HepG2 (cell line): ENCODE results near the gene TVP23A. TPM values are rescaled to one million over a fixed set of nuclear protein-coding genes. Genes with fewer than 3 reads are reported as not detected.

Experiments used
- AHR ChIP-seq: IDR thresholded peaks from 2 replicates; pipeline ENCODE4 v1.6.1; 2018; ENCODE audit warnings: missing genetic modification reagents, missing compliant biosample characterization
- BCL6 ChIP-seq: IDR thresholded peaks from 2 replicates; pipeline ENCODE4 v1.6.1; 2016; ENCODE audit warnings: missing genetic modification reagents, missing compliant biosample characterization
- CENPT ChIP-seq: sonication (generic); formaldehyde crosslinking; IDR thresholded peaks from 2 replicates; pipeline ENCODE4 v1.8.0; 2022; ENCODE audit warnings: low read depth, mild to moderate bottlenecking, moderate library complexity, missing genetic modification reagents
- JUN ChIP-seq: sonication (generic); formaldehyde crosslinking; IDR thresholded peaks from 2 replicates; pipeline ENCODE4 v1.4.0; 2020; ENCODE audit warnings: mild to moderate bottlenecking, missing genetic modification reagents
- KAT7 ChIP-seq: IDR thresholded peaks from 2 replicates; pipeline ENCODE4 v1.6.1; 2018; ENCODE audit warnings: borderline replicate concordance, missing compliant biosample characterization
- MIER3 ChIP-seq: IDR thresholded peaks from 2 replicates; pipeline ENCODE4 v1.6.1; 2016; ENCODE audit warnings: missing compliant biosample characterization, borderline replicate concordance
- MYNN ChIP-seq: sonication (generic); formaldehyde crosslinking; IDR thresholded peaks from 2 replicates; pipeline ENCODE4 v1.4.0; 2020; ENCODE audit warnings: mild to moderate bottlenecking, low read depth, missing genetic modification reagents
- PHF21A ChIP-seq: sonication (generic); formaldehyde crosslinking; IDR thresholded peaks from 2 replicates; pipeline ENCODE4 v1.5.0; 2020; ENCODE audit warnings: mild to moderate bottlenecking, missing genetic modification reagents
- SIN3A ChIP-seq: IDR thresholded peaks from 2 replicates; pipeline ENCODE4 v1.6.1; 2011; ENCODE audit warnings: low read depth, mild to moderate bottlenecking, control low read depth, low read length, borderline replicate concordance
- SOX13 ChIP-seq, 3 experiments: fragments of 450-650 bp in 1 of 3; sonication (generic) in 1 of 3; formaldehyde crosslinking in 1 of 3; IDR thresholded peaks in 2 of 3; conservative IDR thresholded peaks in 1 of 3; 2 replicates each; pipeline versions ENCODE4 v1.5.0 to v1.6.1; 2016 to 2020; ENCODE audit warnings: antibody characterized with exemption in 1 of 3, mild to moderate bottlenecking in 1 of 3, missing compliant biosample characterization in 1 of 3, missing genetic modification reagents in 1 of 3, moderate library complexity in 1 of 3
- ZBTB7B ChIP-seq: sonication (generic); formaldehyde crosslinking; IDR thresholded peaks from 2 replicates; pipeline ENCODE4 v1.4.0; 2020; ENCODE audit warnings: missing genetic modification reagents
- ZFP36L1 ChIP-seq: sonication (generic); formaldehyde crosslinking; IDR thresholded peaks from 2 replicates; pipeline ENCODE4 v1.8.0; 2022; ENCODE audit warnings: mild to moderate bottlenecking, missing genetic modification reagents, moderate library complexity
- ZMYM4 ChIP-seq: sonication (generic); formaldehyde crosslinking; IDR thresholded peaks from 2 replicates; pipeline ENCODE4 v1.8.1; 2023; ENCODE audit warnings: mild to moderate bottlenecking, missing genetic modification reagents
- ZNF34 ChIP-seq: sonication (generic); formaldehyde crosslinking; IDR thresholded peaks from 2 replicates; pipeline ENCODE4 v1.4.0; 2020; ENCODE audit warnings: mild to moderate bottlenecking, missing genetic modification reagents, borderline replicate concordance
- ZNF382 ChIP-seq: sonication (generic); formaldehyde crosslinking; IDR thresholded peaks from 2 replicates; pipeline ENCODE4 v1.5.0; 2020; ENCODE audit warnings: missing genetic modification reagents, mild to moderate bottlenecking, borderline replicate concordance
- ZNF550 ChIP-seq: sonication (generic); formaldehyde crosslinking; IDR thresholded peaks from 2 replicates; pipeline ENCODE4 v1.4.0; 2020; ENCODE audit warnings: mild to moderate bottlenecking, missing genetic modification reagents, borderline replicate concordance
- ZNF552 ChIP-seq: sonication (generic); formaldehyde crosslinking; IDR thresholded peaks from 2 replicates; pipeline ENCODE4 v1.9.0; 2022; ENCODE audit warnings: missing genetic modification reagents, mild to moderate bottlenecking, borderline replicate concordance
- ZNF878 ChIP-seq: sonication (generic); formaldehyde crosslinking; IDR thresholded peaks from 2 replicates; pipeline ENCODE4 v1.8.1; 2023; ENCODE audit warnings: mild to moderate bottlenecking, missing genetic modification reagents, moderate library complexity
- ZSCAN21 ChIP-seq: sonication (generic); formaldehyde crosslinking; IDR thresholded peaks from 2 replicates; pipeline ENCODE4 v1.8.0; 2022; ENCODE audit warnings: mild to moderate bottlenecking, missing genetic modification reagents, moderate library complexity, borderline replicate concordance
- ZSCAN9 ChIP-seq: IDR thresholded peaks from 2 replicates; pipeline ENCODE4 v1.6.1; 2016; ENCODE audit warnings: borderline replicate concordance
- ZZZ3 ChIP-seq: sonication (generic); formaldehyde crosslinking; IDR thresholded peaks from 2 replicates; pipeline ENCODE4 v1.4.0; 2020; ENCODE audit warnings: missing genetic modification reagents, mild to moderate bottlenecking, borderline replicate concordance
- polyA plus RNA-seq, 8 experiments: library from polyadenylated mRNA; depleted of rRNA in 3 of 8; stranded (reverse) in 7 of 8; unstranded in 1 of 8; fragments of >200 nt; fragmentation: Illumina TruSeq in 4 of 8; extraction: Trizol in 4 of 8; gene quantifications; 2 replicates each; pipeline versions ENCODE4 v1.2.1 to v1.2.3, GENCODE V29; 2011 to 2016; ENCODE audit warnings: low read depth in 4 of 8, missing spikeins in 1 of 8, mixed read lengths in 1 of 8; ENCODE audit not compliant: insufficient read depth in 1 of 8
- total RNA-seq, 5 experiments: library from RNA; depleted of rRNA; stranded (reverse); fragments of >200 nt; fragmentation: Illumina TruSeq; extraction: Trizol; gene quantifications; 2 replicates each; pipeline ENCODE4 v1.2.3, GENCODE V29; 2016; ENCODE audit warnings: low read depth in 1 of 5
- TF ChIP-seq, protein P1 (sequence below): sonication (generic); formaldehyde crosslinking; IDR thresholded peaks from 2 replicates; pipeline ENCODE4 v1.8.0; 2022; ENCODE audit warnings: low read depth, missing genetic modification reagents
- TF ChIP-seq, protein P2 (sequence below): sonication (generic); formaldehyde crosslinking; IDR thresholded peaks from 2 replicates; pipeline ENCODE4 v1.4.0; 2020; ENCODE audit warnings: missing genetic modification reagents, borderline replicate concordance
- TF ChIP-seq, protein P3 (sequence below): sonication (generic); formaldehyde crosslinking; conservative IDR thresholded peaks from 2 replicates; pipeline ENCODE4 v1.4.0; 2020; ENCODE audit warnings: missing genetic modification reagents

TVP23A gene
- total and polyA plus RNA-seq, 2 of the 13 experiments (the other 11 are each of a cell fraction or from before 2014, with no cell fraction given), result not detected

DNA sequence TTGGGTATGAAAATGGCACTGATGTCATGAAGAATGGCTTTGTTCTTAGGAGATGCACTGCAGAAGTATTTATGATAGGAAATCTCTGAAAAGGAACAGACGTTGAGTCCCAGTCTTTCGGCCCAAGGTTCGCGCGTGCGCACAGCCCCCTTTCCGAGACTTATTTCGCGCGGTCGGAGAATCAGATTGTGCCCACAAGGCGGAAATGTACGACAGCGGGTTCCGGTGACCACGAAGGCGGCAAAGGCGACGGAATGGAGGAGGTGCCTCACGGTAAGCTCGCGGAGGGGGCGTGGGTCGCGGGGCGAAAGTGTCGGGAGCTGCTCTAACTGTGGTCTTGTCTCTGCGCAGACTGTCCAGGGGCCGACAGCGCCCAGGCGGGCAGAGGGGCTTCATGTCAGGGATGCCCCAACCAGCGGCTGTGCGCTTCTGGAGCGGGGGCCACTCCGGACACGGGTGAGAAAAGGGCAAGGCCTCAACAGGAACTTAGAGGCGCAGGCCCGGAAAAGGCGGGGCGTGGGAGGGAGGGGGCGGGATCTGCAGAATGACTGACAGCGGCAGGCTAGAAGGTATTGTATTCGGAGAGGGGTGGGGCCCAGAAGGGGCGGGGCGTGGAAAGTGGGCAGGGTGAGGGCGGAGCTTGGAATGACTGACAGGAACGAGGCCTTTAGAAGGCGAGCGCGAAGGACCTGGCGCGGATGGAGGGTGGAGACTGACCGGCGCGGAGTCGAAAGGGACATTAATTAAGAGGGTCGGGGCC, 74.8 kb downstream of the TVP23A start, which contains the start of gene NUBP1 (continued):
- TF ChIP-seq SOX13 (IDR thresholded peaks at IDR 0.05) (no peak; the same call in 1 of the 2 replicates), SOX13 (CRISPR knock-in tag; conservative IDR thresholded peaks at IDR 0.05 in 1 of 2, IDR thresholded peaks at IDR 0.05 in 1 of 2) (peak in 1 of 2 experiments; percentile 36; a peak in 1 of 4 replicates), ZNF34 (CRISPR knock-in tag) (peak; percentile 94; the same call in 1 of the 2 replicates), BCL6 (CRISPR knock-in tag) (peak; percentile 55; the same call in 1 of the 2 replicates), MIER3 (peak; percentile 64; the same call in 1 of the 2 replicates), ZNF382 (CRISPR knock-in tag) (no peak), ZFP36L1 (CRISPR knock-in tag) (0 out of 2 replicates have a peak, but pooled peaks have one; percentile 75), ZNF878 (CRISPR knock-in tag) (peak; percentile 73), ZSCAN21 (CRISPR knock-in tag) (peak; percentile 95), ZSCAN9 (CRISPR knock-in tag) (peak; percentile 95), ZNF550 (CRISPR knock-in tag) (0 out of 2 replicates have a peak, but pooled peaks have one; percentile 92), MYNN (CRISPR knock-in tag) (peak; percentile 71; the same call in 1 of the 2 replicates), JUN (CRISPR knock-in tag) (peak; percentile 87), AHR (peak; percentile 63), ZZZ3 (CRISPR knock-in tag) (peak; percentile 99), CENPT (peak; percentile 81; the same call in 1 of the 2 replicates), ZNF552 (peak; percentile 89; the same call in 1 of the 2 replicates), PHF21A (CRISPR knock-in tag) (peak; percentile 75; the same call in 1 of the 2 replicates), KAT7 (CRISPR knock-in tag) (peak; percentile 86; the same call in 1 of the 2 replicates), SIN3A (peak; percentile 67; the same call in 1 of the 2 replicates), ZMYM4 (CRISPR knock-in tag) (peak; percentile 94), ZBTB7B (peak; percentile 68)
- TF ChIP-seq, protein P1, sequence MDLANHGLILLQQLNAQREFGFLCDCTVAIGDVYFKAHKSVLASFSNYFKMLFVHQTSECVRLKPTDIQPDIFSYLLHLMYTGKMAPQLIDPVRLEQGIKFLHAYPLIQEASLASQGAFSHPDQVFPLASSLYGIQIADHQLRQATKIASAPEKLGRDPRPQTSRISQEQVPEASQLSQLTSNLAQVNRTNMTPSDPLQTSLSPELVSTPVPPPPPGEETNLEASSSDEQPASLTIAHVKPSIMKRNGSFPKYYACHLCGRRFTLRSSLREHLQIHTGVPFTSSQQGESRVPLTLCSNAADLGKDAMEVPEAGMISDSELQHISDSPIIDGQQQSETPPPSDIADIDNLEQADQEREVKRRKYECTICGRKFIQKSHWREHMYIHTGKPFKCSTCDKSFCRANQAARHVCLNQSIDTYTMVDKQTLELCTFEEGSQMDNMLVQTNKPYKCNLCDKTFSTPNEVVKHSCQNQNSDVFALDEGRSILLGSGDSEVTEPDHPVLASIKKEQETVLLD (CRISPR knock-in tag), result peak; percentile 73; the same call in 1 of the 2 replicates
- TF ChIP-seq, protein P2, sequence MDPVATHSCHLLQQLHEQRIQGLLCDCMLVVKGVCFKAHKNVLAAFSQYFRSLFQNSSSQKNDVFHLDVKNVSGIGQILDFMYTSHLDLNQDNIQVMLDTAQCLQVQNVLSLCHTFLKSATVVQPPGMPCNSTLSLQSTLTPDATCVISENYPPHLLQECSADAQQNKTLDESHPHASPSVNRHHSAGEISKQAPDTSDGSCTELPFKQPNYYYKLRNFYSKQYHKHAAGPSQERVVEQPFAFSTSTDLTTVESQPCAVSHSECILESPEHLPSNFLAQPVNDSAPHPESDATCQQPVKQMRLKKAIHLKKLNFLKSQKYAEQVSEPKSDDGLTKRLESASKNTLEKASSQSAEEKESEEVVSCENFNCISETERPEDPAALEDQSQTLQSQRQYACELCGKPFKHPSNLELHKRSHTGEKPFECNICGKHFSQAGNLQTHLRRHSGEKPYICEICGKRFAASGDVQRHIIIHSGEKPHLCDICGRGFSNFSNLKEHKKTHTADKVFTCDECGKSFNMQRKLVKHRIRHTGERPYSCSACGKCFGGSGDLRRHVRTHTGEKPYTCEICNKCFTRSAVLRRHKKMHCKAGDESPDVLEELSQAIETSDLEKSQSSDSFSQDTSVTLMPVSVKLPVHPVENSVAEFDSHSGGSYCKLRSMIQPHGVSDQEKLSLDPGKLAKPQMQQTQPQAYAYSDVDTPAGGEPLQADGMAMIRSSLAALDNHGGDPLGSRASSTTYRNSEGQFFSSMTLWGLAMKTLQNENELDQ (CRISPR knock-in tag), result peak; percentile 87
- TF ChIP-seq, protein P3, sequence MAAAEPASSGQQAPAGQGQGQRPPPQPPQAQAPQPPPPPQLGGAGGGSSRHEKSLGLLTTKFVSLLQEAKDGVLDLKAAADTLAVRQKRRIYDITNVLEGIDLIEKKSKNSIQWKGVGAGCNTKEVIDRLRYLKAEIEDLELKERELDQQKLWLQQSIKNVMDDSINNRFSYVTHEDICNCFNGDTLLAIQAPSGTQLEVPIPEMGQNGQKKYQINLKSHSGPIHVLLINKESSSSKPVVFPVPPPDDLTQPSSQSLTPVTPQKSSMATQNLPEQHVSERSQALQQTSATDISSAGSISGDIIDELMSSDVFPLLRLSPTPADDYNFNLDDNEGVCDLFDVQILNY (CRISPR knock-in tag), result peak; percentile 75
